ENCODE measurements around the gene WASHC4. TPM values are rescaled to one million over a fixed set of nuclear protein-coding genes. Genes with fewer than 3 reads are reported as not detected.
"Not testable (repeated sequence)": the region's sequence is repeated elsewhere in the genome, so short reads cannot be mapped to it uniquely, and the experiment has no call there.

The WASHC4 gene
- total RNA-seq, 4 donors from 2014 or later = 18.0 to 70.3 (median 44.3) TPM

- Histone ChIP-seq H3K4me3 (no peak overlapping the region), H3K27ac (no peak overlapping the region)
- intact Hi-C loops (cut with DNase I; ENCODE audit: low total_unique reads) = no loop called here
Measured at GRCh38 chr12:105091476-105092206, 15.9 kb upstream of the WASHC4 start.

GRCh38 chr12:105092336-105092735 is 15.2 kb upstream of the WASHC4 start:
- 55 to 66% methylated on average over 13 of the region's 13 CpGs for WGBS, 2 donors (ENCODE audit: low coverage in 1 of 2)
- peak; percentile 16 for DNase-seq
- Histone ChIP-seq H3K9me3 (peaks cover 3% of the 10 kb centered on the region in 2 donors), H3K36me3 (no peaks in the 10 kb centered on the region), H3K27ac (no peak overlapping the region), H3K4me1 (no peaks in the 10 kb centered on the region), H3K4me3 (no peak overlapping the region), H3K27me3 (peaks cover 6% of the 10 kb centered on the region)
- in situ Hi-C loops (cut with MboI; ENCODE audit: low pct_ligation_motif_present in 1 of 4, low pct_unique_long_range_greater_than_20kb in 1 of 4, low sequenced_read_pairs in 3 of 4) = no loop called here
- TF ChIP-seq EP300 (IDR thresholded peaks at IDR 0.05; ENCODE audit: low read depth) (no peak), POLR2A (IDR thresholded peaks at IDR 0.05) (no peak), CTCF (IDR thresholded peaks at IDR 0.05) (no peak), POLR2AphosphoS5 (IDR thresholded peaks at IDR 0.05) (no peak)
- intact Hi-C loops (cut with DNase I; ENCODE audit: low total_unique reads) = no loop called here

More at GRCh38 chr12:105091476-105092206, 15.9 kb upstream of the WASHC4 start:
- H3K9me3 ChIP-seq = peaks cover 3% of the 10 kb centered on the region in 2 donors
- no peak for TF ChIP-seq POLR2AphosphoS5 (IDR thresholded peaks at IDR 0.05)
- no peak for TF ChIP-seq POLR2A (IDR thresholded peaks at IDR 0.05)
- H3K4me1 ChIP-seq = no peaks in the 10 kb centered on the region
- H3K36me3 ChIP-seq = no peaks in the 10 kb centered on the region
- 51 to 81% methylated on average over 3 to 4 of the region's 4 CpGs for WGBS, 2 donors (ENCODE audit: low coverage in 1 of 2)
- in situ Hi-C loops (cut with MboI; ENCODE audit: low pct_ligation_motif_present in 1 of 4, low pct_unique_long_range_greater_than_20kb in 1 of 4, low sequenced_read_pairs in 3 of 4) = no loop called here
- no peak for DNase-seq
- H3K27me3 ChIP-seq = peaks cover 6% of the 10 kb centered on the region

- not testable (repeated sequence) for H3K27me3 ChIP-seq
Measured at GRCh38 chr12:105095338-105095737, 12.2 kb upstream of the WASHC4 start.

GRCh38 chr12:105099356-105099755 is 8.2 kb upstream of the WASHC4 start:
- 81 to 88% methylated on average over 1 of the region's 1 CpG for WGBS, 2 donors (ENCODE audit: low coverage in 1 of 2)
- H3K27ac ChIP-seq = no peak overlapping the region
- no peak for DNase-seq
- no peak overlapping the region for H3K4me3 ChIP-seq
- TF ChIP-seq POLR2AphosphoS5 (IDR thresholded peaks at IDR 0.05) = no peak
- no peak for TF ChIP-seq POLR2A (IDR thresholded peaks at IDR 0.05)
- TF ChIP-seq EP300 (IDR thresholded peaks at IDR 0.05; ENCODE audit: low read depth) = no peak
- no peak for TF ChIP-seq CTCF (IDR thresholded peaks at IDR 0.05)
- H3K4me1 ChIP-seq = no peaks in the 10 kb centered on the region
- in situ Hi-C loops (cut with MboI; ENCODE audit: low pct_ligation_motif_present in 1 of 4, low pct_unique_long_range_greater_than_20kb in 1 of 4, low sequenced_read_pairs in 3 of 4) = no loop called here
- H3K27me3 ChIP-seq = no peaks in the 10 kb centered on the region
- no peaks in the 10 kb centered on the region for H3K36me3 ChIP-seq
- peaks cover 3% of the 10 kb centered on the region in 2 donors for H3K9me3 ChIP-seq
- intact Hi-C loops (cut with DNase I; ENCODE audit: low total_unique reads) = no loop called here

More at GRCh38 chr12:105095338-105095737, 12.2 kb upstream of the WASHC4 start:
- H3K36me3 ChIP-seq; H3K27ac ChIP-seq; DNase-seq; H3K4me3 ChIP-seq; H3K9me3 ChIP-seq; intact Hi-C loops (cut with DNase I; ENCODE audit: low total_unique reads); in situ Hi-C loops (cut with MboI; ENCODE audit: low pct_ligation_motif_present in 1 of 4, low pct_unique_long_range_greater_than_20kb in 1 of 4, low sequenced_read_pairs in 3 of 4); H3K4me1 ChIP-seq: not testable (repeated sequence)
- 82 to 100% methylated on average over 1 to 5 of the region's 5 CpGs for WGBS, 2 donors (ENCODE audit: low coverage in 1 of 2)

GRCh38 chr12:105100207-105100985 is 7.1 kb upstream of the WASHC4 start:
- peaks cover 0 to 3% of the 10 kb centered on the region in 2 donors for H3K9me3 ChIP-seq
- in situ Hi-C loops (cut with MboI; ENCODE audit: low pct_ligation_motif_present in 1 of 4, low pct_unique_long_range_greater_than_20kb in 1 of 4, low sequenced_read_pairs in 3 of 4) (loop anchor here in 1 of 4 donors (25.0 kb wide), 1 partner anchor 1138 kb away; the partner anchor contains the start of gene TDG), intact Hi-C loops (cut with DNase I; ENCODE audit: low total_unique reads) (no loop called here)
- H3K27ac ChIP-seq = no peak overlapping the region
- WGBS, 2 donors (ENCODE audit: low coverage in 1 of 2) = 80 to 85% methylated on average over 6 to 7 of the region's 7 CpGs
- H3K27me3 ChIP-seq = no peaks in the 10 kb centered on the region
- TF ChIP-seq EP300 (IDR thresholded peaks at IDR 0.05; ENCODE audit: low read depth) = no peak
- no peak for TF ChIP-seq POLR2AphosphoS5 (IDR thresholded peaks at IDR 0.05)
- no peak for TF ChIP-seq CTCF (IDR thresholded peaks at IDR 0.05)
- TF ChIP-seq POLR2A (IDR thresholded peaks at IDR 0.05) = no peak
- H3K36me3 ChIP-seq = no peaks in the 10 kb centered on the region
- no peak overlapping the region for H3K4me3 ChIP-seq
- no peak for DNase-seq
- H3K4me1 ChIP-seq = no peaks in the 10 kb centered on the region

All from transverse colon (tissue), 4 donors.